Right renal cortex interstitium (tissue), 3 donors: ENCODE results near the gene PKMYT1. TPM values are rescaled to one million over a fixed set of nuclear protein-coding genes. Genes with fewer than 3 reads are reported as not detected.

ENCODE experiments used
- DNase-seq, 3 donors: peaks; one replicate each; pipeline ENCODE4 v3.0.0-alpha.2; 2013; ENCODE audit warnings: low read depth in 3 of 3, low spot score in 2 of 3
- polyA plus RNA-seq, 3 donors: library from polyadenylated mRNA; unstranded; fragments of 120-200 nt; gene quantifications; one replicate each; pipeline ENCODE4 v1.2.1, GENCODE V29; 2013; ENCODE audit not compliant: insufficient read length in 3 of 3

Gene PKMYT1
- polyA plus RNA-seq, 3 donors, result 11.3 to 12.5 (median 11.4) TPM

DNA sequence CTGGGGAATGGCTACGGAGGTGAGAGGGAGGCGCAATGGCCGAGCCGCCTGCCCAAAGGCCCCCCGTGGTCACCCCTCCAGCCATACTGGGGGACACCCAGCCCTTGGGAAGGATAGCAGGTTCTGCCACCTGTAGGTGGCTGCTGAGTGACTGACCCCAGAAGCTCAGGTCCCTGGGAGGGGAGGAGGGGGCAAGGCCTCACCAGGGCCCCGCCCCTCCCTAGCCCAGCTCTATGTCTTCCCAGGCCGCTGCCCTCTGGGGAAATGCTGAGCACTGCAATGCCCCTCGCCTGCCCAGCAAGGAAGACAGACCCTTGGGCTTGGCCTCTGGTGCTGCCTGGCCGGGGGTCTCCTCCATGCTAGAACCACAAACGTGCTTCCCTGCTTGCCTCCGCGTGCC, 21.1 kb upstream of the PKMYT1 start:
- DNase-seq, result no peak

DNA sequence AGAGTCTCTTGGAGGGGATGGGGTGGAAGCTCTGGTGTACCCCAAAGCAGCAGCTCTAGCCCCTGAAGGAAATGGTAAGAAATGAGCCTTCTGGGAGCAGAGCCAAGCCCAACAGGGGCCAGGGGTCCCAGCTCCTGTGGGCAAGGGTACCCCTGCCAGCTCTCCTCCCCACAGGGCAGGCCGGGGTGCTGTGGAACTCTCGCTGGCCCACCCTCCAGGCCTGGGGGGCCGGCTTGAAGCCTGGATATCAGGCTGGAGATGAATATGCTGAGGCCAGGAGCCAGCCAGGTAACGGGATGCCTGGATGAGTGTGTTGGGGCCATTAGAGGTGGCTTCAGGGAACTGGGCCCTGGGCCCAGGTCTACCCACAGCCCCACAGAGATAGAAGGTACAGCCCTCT, 20.3 kb upstream of the PKMYT1 start:
- DNase-seq, result no peak

GRCh38 chr16:2999929-3000328, 19.7 kb upstream of the PKMYT1 start:
- DNase-seq, result no peak

DNA sequence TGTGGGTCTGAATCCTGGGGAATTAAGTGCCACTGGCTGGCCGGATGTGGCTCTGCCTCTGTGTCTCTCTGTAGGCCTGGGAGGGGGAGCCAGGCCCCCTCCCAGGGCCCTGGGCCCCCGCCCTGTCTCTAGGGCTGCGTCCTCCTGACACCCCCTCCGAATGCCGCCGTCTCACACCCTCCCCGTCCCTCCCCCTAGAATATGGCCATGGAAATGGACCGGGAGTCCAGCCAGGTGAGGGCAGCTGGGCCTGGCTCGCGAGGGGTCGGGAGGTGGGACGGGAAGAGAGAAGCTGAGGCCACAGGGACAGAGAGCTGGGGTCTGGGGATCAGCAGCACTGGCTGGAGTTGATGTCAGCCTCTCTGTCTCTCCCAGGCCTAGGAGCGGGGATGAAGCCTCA, 16.1 kb upstream of the PKMYT1 start:
- DNase-seq, result no peak

DNA sequence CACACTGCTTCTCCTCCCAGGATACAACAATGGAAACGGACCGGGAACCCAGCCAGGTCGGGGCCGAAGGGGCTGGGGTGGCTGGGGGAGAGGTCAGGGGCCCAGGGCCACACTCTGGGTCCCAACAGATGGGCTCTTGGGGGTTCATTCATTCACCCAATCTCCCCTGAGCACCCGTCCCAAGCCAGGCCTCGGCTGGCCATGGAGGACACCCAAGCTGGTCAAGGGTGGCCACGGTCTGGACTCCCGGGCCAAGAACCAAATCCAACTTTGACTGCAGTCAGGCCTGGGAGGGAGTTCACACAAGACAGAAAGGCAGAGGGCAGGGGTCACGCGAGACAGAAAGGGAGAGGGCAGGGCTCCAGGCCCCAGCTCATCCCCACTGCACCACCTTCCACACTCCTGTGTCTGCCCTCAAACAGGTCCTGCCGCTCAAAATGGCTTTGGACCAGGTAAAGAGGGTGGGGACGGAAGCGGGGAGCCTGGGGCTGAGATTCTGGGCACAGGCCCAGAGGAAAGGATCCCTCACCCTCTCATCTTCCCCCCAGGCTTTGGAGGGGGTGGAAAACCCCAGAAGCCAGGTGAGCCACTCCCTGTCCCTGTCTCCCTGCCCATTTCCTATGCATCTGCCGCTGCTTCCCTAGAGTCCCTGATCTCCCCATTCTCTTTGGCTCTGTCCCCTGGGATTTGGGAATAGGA, 12.3 kb upstream of the PKMYT1 start:
- no peak for DNase-seq

- no peak for DNase-seq
These were observed 11.5 kb upstream of the PKMYT1 start for GRCh38 chr16:2991566-2992261.

DNA sequence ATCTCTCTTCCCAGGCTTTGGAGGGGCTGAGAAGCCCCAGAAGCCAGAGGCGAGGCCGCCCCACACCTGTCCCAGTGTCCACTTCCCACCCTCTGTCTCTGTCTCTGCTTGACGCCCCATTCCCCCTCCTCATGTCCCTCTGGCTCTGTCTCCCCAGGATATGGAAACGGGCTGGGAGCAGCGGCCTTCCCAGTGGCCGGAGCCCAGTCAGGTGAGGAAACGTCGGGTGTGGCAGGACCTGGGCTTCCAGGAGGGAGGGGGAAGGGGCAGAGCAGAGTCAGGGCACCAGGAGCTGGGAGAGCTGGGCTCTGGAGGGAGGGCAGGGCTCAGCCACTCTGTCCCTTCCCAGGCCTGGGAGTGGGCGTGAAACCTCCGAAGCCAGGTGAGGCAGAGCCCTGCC, 10.6 kb upstream of the PKMYT1 start:
- no peak for DNase-seq

GRCh38 chr16:2988590-2989099, 8.4 kb upstream of the PKMYT1 start:
- DNase-seq, result no peak

GRCh38 chr16:2987833-2988232, 7.6 kb upstream of the PKMYT1 start:
- no peak for DNase-seq

DNA sequence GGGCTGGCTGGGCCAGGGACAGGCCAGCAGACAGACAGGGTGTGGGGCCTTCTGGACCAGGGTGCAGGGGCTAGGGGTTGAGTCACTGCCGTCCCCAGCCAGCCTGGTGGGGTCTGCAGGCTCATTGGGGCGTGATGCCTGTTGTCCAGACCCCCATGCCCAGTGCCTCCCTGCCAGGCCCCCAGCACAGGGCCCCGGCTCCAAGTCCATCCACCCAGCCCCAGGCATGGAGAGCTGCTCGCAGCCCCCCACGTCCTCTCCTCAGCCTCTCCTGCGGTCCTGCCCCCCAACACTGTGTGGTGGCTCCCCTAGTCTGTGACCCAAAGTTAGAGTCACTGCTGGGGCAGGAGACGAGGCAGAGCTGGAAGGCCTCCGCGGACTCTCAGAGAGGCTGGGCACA, 7.0 kb upstream of the PKMYT1 start:
- DNase-seq, result no peak

DNA sequence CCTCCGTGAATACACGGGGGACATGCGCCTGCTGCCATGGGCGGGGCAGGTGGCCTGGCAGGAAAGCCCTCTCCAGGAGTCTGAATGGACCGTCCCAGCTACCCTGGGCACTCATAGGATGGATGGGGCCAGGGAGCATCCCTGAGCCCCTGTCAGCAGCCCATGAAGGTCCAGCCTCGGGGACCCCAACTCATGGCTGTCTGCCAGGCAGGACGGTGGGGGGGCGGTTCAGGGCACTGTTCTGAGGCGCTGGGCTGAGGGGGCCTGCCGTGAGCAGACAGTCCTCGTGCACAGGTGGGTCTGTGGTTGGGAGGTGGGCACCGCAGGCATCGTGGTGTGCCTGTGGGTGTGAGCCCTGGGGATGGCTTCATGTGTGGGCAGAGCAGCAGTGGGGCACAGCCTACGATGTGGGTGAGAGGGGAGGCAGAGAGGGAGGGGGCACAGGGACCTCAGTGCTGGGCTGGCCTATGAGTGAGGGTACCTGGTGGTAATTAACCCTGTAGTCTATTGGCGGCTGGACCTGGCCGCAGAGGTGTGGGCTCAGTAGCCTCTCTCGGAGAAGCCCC, 6.5 kb upstream of the PKMYT1 start:
- no peak for DNase-seq

GRCh38 chr16:2985893-2986355, 5.7 kb upstream of the PKMYT1 start:
- DNase-seq, result no peak

DNA sequence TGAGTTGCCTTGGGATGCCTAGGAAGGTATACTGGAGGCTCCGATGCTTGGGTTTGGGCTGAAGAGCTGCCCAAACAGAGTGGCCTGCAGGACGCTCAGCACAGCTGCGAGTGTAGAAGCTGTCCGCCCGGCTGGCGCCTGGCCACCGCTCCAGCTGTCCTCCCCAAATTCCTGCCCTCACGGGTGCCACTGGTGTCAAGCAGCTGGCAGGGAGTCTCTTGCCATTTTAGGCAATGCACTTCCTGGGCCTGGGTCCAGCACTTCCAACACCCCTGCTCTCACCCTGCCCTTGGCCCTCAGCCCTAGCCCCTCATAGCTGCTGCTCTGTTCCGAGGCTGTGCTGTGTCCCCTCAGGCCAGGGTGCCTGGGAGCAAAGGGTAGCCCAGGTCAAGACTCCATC, 5.2 kb upstream of the PKMYT1 start:
- DNase-seq, result no peak

GRCh38 chr16:2983706-2984136, 3.5 kb upstream of the PKMYT1 start:
- no peak for DNase-seq

GRCh38 chr16:2982402-2982801, 2.2 kb upstream of the PKMYT1 start:
- no peak for DNase-seq

GRCh38 chr16:2981899-2982250, 1.6 kb upstream of the PKMYT1 start:
- DNase-seq, result no peak

- no peak for DNase-seq
These were observed 1.1 kb upstream of the PKMYT1 start for GRCh38 chr16:2981177-2981898.

DNA sequence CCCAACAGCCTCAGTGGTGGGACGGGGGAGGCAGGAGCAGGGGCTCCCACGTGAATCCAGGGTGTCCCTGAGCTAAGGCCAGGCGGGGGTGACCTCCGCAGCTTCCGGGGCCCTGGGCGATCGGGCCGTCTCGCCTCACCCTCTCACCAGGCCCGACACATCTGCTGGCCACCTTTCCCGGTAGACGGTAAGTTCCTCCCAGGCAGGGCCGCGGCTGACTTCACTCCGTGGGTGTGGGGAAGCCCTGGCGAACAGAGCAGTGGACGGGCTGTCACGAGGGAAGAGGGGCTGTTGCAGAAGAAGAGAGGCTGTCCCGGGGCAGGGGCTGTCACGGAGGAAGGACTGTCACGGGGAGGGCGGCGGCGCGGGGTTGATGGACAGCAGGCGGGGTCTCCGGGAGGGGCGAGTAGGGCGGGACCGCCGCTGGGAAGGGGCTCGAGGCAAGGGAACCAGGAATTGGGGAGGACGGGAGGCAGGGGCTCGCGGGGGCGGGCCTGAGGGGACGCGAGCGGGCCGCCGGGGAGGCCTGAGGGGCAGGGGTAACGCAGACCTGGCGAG, 498 bp downstream of the PKMYT1 start:
- DNase-seq, result no peak

DNA sequence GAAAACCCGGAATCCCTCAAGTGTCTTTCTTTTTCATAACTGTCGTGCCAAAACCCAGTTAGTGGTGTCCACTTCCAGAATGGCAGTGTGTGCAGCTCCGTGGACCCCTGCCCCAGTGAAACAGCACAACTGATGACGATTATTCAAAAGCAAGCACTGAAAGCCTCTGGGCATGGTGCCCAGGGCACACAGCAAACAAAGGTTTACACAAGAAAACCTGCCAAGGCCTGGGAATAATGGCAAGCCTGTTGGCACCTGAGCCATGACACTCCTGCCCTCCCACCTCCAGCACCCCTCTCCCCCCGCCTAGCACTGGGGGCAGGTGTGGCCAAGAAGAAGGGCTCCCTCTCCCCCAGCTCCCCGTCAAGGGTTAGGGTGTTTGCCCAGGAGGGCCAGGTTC, 2.8 kb downstream of the PKMYT1 start:
- no peak for DNase-seq

DNA sequence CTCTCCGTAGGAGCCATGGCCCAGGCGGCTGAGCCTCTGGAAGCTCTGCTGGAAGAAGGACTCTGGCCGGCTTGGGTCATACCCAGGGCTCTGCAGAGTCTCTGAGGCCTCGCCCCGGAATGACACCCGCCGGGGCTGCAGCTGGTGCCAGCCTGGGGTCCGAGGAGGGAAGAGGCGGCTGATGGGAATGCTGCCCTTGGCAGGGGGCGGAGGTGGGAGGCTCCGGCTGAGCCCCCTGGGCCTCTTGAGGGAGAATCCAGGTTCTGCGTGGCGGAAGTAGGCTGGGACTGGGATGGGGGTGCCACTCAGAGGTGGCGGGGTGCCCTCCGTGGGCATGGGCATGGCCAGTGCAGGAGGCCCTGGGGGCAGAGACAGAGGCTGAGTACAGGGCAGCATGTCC, 3.6 kb downstream of the PKMYT1 start:
- no peak for DNase-seq

DNA sequence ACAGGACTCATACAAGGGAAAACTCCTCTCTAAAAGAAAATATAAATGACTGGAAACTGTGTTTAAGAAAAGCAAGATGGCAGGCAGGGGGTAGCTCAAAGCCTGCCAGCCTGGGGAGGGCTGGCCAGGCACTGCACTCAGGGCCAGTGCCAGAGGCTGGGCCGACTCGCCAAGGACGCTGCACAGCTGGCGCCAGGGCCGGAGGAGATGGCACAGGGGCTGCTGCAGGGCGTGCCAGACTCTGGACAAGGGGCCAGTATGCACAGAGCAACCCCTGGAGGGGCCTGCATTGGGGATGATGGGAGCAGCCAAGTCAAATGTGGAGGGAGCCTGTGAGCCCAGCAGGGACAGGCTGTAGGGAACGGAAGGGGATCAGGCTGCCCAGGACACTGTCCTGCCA, 4.0 kb downstream of the PKMYT1 start:
- no peak for DNase-seq
